GM13977 (cell line): ENCODE measurements around the gene RACGAP1.

ENCODE experiments used
- DNase-seq: peaks from one replicate; pipeline ENCODE4 v3.0.0; 2012; ENCODE audit warnings: low spot score
- in situ Hi-C: fragments of 300-500 bp; cut with MboI; formaldehyde crosslinking; loops from one replicate; pipeline ENCODE4 v1.12.0; 2022; ENCODE audit warnings: low sequenced_read_pairs, low pct_unique_long_range_greater_than_20kb, mixed read lengths, inconsistent platforms; ENCODE audit not compliant: unreplicated experiment
- TF ChIP-seq, protein P1 (sequence below): IDR thresholded peaks from 2 replicates; pipeline ENCODE4 v1.5.1; 2012; ENCODE audit warnings: mild to moderate bottlenecking, control low read depth; ENCODE audit not compliant: insufficient read depth; ENCODE audit errors: extremely low read depth, missing control alignments

The RACGAP1 gene

DNA sequence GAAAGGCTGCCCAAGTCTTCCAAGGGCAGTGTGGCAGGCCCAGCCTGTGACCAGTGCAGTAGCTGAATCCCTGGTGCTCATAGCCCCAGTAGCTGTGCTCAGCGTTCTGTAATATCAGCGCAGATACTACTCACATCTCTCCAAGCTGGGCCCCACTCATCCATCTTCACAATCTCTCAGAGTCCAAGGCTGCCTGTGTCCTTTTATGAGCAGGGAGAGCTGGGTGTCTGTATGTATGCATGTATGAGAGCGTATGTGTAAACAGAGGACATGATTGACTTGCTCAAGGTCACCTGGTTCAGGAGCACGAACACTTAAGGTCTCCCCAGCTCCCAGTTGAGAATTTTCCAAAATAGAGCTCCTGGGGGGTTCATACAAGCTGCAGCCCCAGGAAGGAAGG lies 47.2 kb downstream of the RACGAP1 start:
- TF ChIP-seq, protein P1, sequence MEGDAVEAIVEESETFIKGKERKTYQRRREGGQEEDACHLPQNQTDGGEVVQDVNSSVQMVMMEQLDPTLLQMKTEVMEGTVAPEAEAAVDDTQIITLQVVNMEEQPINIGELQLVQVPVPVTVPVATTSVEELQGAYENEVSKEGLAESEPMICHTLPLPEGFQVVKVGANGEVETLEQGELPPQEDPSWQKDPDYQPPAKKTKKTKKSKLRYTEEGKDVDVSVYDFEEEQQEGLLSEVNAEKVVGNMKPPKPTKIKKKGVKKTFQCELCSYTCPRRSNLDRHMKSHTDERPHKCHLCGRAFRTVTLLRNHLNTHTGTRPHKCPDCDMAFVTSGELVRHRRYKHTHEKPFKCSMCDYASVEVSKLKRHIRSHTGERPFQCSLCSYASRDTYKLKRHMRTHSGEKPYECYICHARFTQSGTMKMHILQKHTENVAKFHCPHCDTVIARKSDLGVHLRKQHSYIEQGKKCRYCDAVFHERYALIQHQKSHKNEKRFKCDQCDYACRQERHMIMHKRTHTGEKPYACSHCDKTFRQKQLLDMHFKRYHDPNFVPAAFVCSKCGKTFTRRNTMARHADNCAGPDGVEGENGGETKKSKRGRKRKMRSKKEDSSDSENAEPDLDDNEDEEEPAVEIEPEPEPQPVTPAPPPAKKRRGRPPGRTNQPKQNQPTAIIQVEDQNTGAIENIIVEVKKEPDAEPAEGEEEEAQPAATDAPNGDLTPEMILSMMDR = no peak
- in situ Hi-C loops = no loop called here
- no peak for DNase-seq

DNA sequence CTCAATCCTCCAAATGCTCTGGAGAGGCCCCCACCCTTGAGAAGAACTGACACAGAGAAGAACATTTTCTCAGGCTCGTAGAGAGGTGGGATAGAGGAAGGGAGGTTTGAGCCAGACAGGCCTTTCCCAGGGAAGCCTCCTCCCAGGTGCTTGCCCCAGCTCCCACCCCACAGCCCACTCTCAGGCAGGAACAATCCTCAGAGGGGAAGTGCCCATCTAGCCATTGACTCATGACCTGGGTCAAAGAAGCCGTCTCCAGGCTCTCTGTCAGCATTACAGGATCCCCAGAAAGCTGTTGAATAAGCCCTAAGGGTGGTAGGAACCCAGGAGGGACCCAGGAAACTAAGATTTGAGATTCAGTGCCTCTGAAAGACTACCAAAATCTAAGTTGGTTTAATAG lies 48.7 kb downstream of the RACGAP1 start:
- peak; percentile 3 for DNase-seq
- in situ Hi-C loops = no loop called here
- TF ChIP-seq, protein P1 = no peak

DNA sequence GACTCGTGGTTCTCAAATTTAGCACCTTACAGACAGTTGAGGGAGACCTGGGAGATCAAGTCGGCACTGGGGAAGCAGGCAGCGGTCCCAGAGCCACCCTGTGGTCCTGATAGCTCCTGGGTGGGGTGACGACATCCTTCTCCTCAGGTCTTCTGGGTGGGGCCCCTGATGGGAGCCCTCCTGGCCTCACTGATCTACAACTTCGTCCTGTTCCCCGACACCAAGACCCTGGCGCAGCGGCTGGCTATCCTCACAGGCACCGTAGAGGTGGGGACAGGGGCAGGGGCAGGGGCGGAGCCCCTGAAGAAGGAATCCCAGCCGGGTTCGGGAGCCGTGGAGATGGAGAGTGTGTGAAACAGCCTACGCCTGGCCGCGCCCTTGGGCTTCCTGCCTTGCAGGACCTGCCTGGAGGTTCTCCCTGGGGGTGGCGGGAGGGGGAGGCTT lies 50.0 kb downstream of the RACGAP1 start:
- TF ChIP-seq, protein P1 = no peak
- no peak for DNase-seq
- in situ Hi-C loops = no loop called here

DNA sequence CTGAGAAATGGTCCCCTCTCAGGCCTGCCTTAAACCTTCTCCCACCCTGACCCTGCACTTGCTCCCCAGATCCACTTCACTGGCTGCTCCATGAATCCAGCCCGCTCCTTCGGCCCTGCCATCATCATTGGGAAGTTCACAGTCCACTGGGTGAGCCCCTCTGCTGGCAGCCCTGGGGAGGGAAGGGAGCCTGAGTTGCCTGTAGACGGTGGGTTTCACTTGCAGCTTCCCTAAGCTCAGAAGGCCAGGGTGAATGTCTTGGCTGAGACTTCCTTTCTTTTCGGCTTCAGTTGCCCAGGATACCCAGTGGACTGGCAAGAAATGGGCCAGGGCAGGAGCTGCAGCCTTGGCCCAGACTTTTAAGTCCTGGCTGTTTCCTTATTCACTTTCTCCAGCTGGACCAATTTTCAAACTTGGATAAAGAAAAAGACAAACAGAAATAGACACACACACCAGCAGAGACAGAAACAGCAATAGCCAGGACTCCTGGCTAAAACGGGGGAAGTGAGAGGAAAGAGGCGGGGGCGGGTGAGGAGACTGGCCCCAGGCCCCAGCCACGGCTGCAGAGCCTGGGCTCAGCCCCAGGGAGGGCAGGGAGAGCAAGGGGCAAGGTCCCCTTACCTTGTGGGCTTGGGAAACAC lies 50.5 kb downstream of the RACGAP1 start:
- DNase-seq = no peak
- in situ Hi-C loops = no loop called here
- TF ChIP-seq, protein P1 = no peak

DNA sequence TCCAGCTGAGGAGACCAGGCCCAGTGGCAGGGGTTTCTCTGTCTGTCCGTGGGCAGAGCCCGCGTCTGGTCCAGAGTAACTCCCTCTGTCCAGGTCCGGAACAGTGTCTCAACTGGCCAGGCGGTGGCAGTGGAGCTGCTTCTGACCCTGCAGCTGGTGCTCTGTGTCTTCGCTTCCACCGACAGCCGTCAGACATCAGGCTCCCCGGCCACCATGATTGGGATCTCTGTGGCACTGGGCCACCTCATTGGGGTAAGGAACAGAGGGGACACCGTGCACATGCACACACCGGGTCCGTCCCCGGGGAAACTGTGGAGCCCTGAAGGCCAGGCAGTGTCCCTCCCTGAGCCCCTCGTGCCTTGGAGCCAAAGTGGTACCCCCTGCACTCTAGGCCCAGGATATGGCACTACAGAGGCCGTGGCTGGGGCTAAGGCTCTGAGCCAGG lies 51.0 kb downstream of the RACGAP1 start:
- in situ Hi-C loops = no loop called here
- TF ChIP-seq, protein P1 = no peak
- DNase-seq = no peak

DNA sequence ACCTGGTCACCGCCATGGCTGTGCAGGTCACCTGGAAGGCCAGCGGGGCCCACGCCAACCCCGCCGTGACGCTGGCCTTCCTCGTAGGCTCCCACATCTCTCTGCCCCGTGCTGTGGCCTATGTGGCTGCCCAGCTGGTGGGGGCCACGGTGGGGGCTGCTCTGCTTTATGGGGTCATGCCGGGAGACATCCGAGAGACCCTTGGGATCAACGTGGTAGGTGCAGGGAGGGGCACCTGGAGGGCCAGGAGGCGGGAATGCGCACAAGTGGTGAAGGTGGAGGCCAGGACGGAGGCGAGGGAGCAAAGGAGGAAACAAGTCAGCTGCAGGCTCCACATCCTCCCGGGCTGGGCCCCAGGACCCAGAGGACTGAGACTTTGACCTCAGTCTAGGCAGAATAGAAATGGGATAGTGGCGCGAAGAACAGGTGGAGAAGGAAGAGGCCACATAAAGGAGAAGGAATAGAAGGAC lies 51.9 kb downstream of the RACGAP1 start:
- TF ChIP-seq, protein P1 = no peak
- in situ Hi-C loops = no loop called here
- no peak for DNase-seq
